ENCODE measurements around the gene HMCN2. TPM values are rescaled to one million over a fixed set of nuclear protein-coding genes. Genes with fewer than 3 reads are reported as not detected.

HMCN2 gene
- total RNA-seq, 2 donors from 2014 or later: 20.1 to 30.6 TPM

DNA sequence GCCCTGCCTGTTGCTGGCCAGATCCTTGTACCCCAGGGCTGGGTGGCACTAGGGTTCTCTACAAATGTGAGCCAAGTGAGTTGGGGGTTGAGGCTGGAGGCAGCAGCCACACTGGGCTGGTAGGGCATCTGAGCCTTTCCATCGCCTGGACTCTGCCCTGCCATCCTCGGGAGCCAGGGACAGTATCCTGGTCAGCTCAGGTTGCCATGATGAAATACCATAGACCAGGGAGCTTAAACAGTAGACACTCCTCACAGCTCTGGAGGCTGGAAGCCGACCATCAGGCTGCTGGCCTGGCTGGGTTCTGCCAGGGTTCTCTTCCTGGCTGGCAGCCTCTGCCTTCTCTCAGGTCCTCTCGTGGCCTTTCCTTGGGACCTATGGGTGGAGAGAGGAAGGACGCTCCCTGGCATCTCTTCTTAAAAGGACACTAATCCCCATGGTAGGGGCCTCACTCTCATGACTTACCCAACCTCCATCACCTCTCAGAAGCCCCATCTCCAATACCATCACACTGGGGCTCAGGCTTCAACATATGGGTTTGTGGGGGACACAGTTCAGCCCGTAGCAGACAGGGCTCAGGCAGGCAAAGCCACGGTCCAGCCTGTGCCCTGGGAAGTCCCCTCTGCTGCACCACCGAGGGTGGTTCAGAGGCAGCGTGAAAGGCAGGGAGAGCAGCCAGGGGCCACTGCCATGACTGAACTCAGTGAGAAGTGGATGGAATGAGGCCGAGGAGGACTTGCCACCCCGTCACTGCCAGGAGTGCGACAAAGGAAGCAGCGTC is 50.1 kb downstream of the HMCN2 start:
- no peaks in the 10 kb centered on the region for H3K4me1 ChIP-seq
- no peaks in the 10 kb centered on the region for H3K27me3 ChIP-seq
- no peak for TF ChIP-seq CTCF (IDR thresholded peaks at IDR 0.05)
- no peaks in the 10 kb centered on the region for H3K36me3 ChIP-seq
- H3K9me3 ChIP-seq: no peaks in the 10 kb centered on the region
- H3K9ac ChIP-seq (ENCODE audit: low read depth in 2 of 2, low read length in 2 of 2): no peak overlapping the region
- intact Hi-C loops (cut with DNase I): no loop called here
- no peak overlapping the region for H3K4me3 ChIP-seq
- no peak for DNase-seq
- H3K27ac ChIP-seq: no peak overlapping the region

- TF ChIP-seq CTCF (IDR thresholded peaks at IDR 0.05): no peak
- H3K9ac ChIP-seq (ENCODE audit: low read depth in 2 of 2, low read length in 2 of 2): no peak overlapping the region
- no peaks in the 10 kb centered on the region for H3K27me3 ChIP-seq
- no peak for DNase-seq
- H3K4me3 ChIP-seq: no peak overlapping the region
- H3K36me3 ChIP-seq: no peaks in the 10 kb centered on the region
- intact Hi-C loops (cut with DNase I): no loop called here
- H3K27ac ChIP-seq: no peak overlapping the region
- H3K9me3 ChIP-seq: no peaks in the 10 kb centered on the region
- H3K4me1 ChIP-seq: no peaks in the 10 kb centered on the region
Measured at GRCh38 chr9:130316430-130316829, 50.9 kb downstream of the HMCN2 start.

DNA sequence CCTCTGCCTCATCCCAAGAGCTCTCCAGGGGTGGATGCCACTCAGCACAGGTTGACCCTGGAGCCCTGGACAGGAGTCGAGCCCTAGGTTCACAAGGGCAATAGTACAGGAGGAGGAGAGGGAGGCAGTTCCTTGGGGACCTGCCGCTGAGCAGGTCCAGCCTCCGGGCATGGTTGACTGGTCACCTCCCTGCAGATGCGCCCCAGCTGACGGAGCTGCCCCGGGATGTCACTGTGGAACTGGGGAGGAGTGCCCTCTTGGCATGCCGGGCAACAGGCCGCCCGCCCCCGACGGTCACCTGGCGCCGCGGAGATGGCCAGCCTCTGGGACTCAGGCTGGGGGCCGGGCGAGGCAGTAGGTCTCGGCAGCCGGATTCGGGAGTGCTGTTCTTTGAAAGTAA is 53.7 kb downstream of the HMCN2 start:
- no peak overlapping the region for H3K27ac ChIP-seq
- intact Hi-C loops (cut with DNase I): no loop called here
- H3K36me3 ChIP-seq: no peaks in the 10 kb centered on the region
- TF ChIP-seq CTCF (IDR thresholded peaks at IDR 0.05): no peak
- H3K27me3 ChIP-seq: no peaks in the 10 kb centered on the region
- no peak overlapping the region for H3K9ac ChIP-seq (ENCODE audit: low read depth in 2 of 2, low read length in 2 of 2)
- no peak overlapping the region for H3K4me3 ChIP-seq
- DNase-seq: no peak
- no peaks in the 10 kb centered on the region for H3K9me3 ChIP-seq
- no peaks in the 10 kb centered on the region for H3K4me1 ChIP-seq

DNA sequence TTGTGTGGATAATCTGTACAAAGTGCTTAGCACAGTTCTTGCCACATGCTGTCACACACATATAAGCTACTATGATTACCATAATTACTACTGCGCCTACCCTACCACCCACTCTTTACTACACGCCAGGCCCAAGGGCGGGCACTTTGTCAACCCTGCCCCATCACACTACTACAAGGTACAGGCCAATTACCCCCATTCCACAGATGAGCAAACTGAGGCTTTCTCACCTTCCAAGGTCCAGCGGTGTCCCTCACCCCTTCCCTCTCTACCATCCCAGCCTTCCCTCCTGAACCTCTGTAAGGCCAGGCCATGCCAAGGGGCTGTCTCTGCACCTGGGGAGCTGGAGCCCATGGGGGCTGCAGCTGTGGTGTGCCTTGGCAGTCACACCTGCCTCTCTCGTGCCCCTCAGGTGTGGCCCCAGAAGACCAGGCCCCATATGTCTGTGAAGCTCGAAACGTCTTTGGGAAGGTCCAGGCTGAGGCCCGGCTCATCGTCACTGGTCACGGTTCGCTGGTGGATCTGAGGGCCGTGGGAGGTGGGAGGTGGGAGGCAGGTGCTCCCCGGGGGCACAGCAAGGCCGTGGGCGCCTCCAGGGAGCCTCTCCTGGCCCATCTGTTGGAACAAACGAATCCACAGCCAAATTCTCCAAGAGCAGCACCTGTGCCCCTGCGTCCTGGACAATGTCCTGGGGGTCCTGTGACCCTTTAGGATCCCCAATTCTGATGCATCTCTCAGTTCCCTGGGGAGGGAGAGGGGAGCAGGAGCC is 54.6 kb downstream of the HMCN2 start:
- H3K9me3 ChIP-seq: no peaks in the 10 kb centered on the region
- no peaks in the 10 kb centered on the region for H3K4me1 ChIP-seq
- H3K27me3 ChIP-seq: no peaks in the 10 kb centered on the region
- no peaks in the 10 kb centered on the region for H3K36me3 ChIP-seq
- H3K4me3 ChIP-seq: no peak overlapping the region
- intact Hi-C loops (cut with DNase I): no loop called here
- H3K9ac ChIP-seq (ENCODE audit: low read depth in 2 of 2, low read length in 2 of 2): no peak overlapping the region
- no peak for DNase-seq
- no peak overlapping the region for H3K27ac ChIP-seq
- no peak for TF ChIP-seq CTCF (IDR thresholded peaks at IDR 0.05)

GRCh38 chr9:130320723-130321481 is 55.3 kb downstream of the HMCN2 start:
- Histone ChIP-seq H3K27ac (no peak overlapping the region), H3K4me1 (no peaks in the 10 kb centered on the region), H3K27me3 (no peaks in the 10 kb centered on the region), H3K4me3 (no peak overlapping the region), H3K36me3 (no peaks in the 10 kb centered on the region), H3K9ac (ENCODE audit: low read depth in 2 of 2, low read length in 2 of 2) (no peak overlapping the region), H3K9me3 (no peaks in the 10 kb centered on the region)
- DNase-seq: peak; percentile 43
- intact Hi-C loops (cut with DNase I): no loop called here
- TF ChIP-seq CTCF (IDR thresholded peaks at IDR 0.05): no peak
